ENCODE results near the gene NLGN4X.

NLGN4X gene

GRCh38 chrX:5976332-5976731, 252.3 kb downstream of the NLGN4X start:
- H3K4me3 ChIP-seq (ENCODE audit: low read depth, low read length), result no peak overlapping the region
- no peak overlapping the region for H3K27ac ChIP-seq
- no peak for TF ChIP-seq CTCF (IDR thresholded peaks at IDR 0.05; ENCODE audit: low read depth, low read length)
- peaks cover 32% of the 10 kb centered on the region for H3K27me3 ChIP-seq (ENCODE audit: insufficient read depth, low read depth, severe bottlenecking)
- no peaks in the 10 kb centered on the region for H3K9me3 ChIP-seq (ENCODE audit: severe bottlenecking)
- DNase-seq, result no peak
- no peaks in the 10 kb centered on the region for H3K36me3 ChIP-seq

- Histone ChIP-seq H3K27ac (no peak overlapping the region), H3K27me3 (ENCODE audit: insufficient read depth, low read depth, severe bottlenecking) (peaks cover 27% of the 10 kb centered on the region), H3K9me3 (ENCODE audit: severe bottlenecking) (no peaks in the 10 kb centered on the region), H3K36me3 (no peaks in the 10 kb centered on the region), H3K4me3 (ENCODE audit: low read depth, low read length) (no peak overlapping the region)
- no peak for DNase-seq
- TF ChIP-seq CTCF (IDR thresholded peaks at IDR 0.05; ENCODE audit: low read depth, low read length), result no peak
Observed at GRCh38 chrX:5971300-5971699, 257.4 kb downstream of the NLGN4X start.

- H3K9me3 ChIP-seq (ENCODE audit: severe bottlenecking), result no peaks in the 10 kb centered on the region
- H3K4me3 ChIP-seq (ENCODE audit: low read depth, low read length), result no peak overlapping the region
- no peak for DNase-seq
- H3K27me3 ChIP-seq (ENCODE audit: insufficient read depth, low read depth, severe bottlenecking), result peaks cover 20% of the 10 kb centered on the region
- no peaks in the 10 kb centered on the region for H3K36me3 ChIP-seq
- no peak overlapping the region for H3K27ac ChIP-seq
- TF ChIP-seq CTCF (IDR thresholded peaks at IDR 0.05; ENCODE audit: low read depth, low read length), result no peak
Observed at GRCh38 chrX:5965406-5965805, 263.3 kb downstream of the NLGN4X start.

GRCh38 chrX:5959286-5959685, 269.4 kb downstream of the NLGN4X start:
- no peak overlapping the region for H3K4me3 ChIP-seq (ENCODE audit: low read depth, low read length)
- H3K27me3 ChIP-seq (ENCODE audit: insufficient read depth, low read depth, severe bottlenecking), result peaks cover 32% of the 10 kb centered on the region
- no peak for DNase-seq
- TF ChIP-seq CTCF (IDR thresholded peaks at IDR 0.05; ENCODE audit: low read depth, low read length), result no peak
- no peaks in the 10 kb centered on the region for H3K36me3 ChIP-seq
- no peak overlapping the region for H3K27ac ChIP-seq
- H3K9me3 ChIP-seq (ENCODE audit: severe bottlenecking), result no peaks in the 10 kb centered on the region

- Histone ChIP-seq H3K9me3 (ENCODE audit: severe bottlenecking) (no peaks in the 10 kb centered on the region), H3K27ac (no peak overlapping the region), H3K27me3 (ENCODE audit: insufficient read depth, low read depth, severe bottlenecking) (peaks cover 32% of the 10 kb centered on the region), H3K4me3 (ENCODE audit: low read depth, low read length) (no peak overlapping the region), H3K36me3 (no peaks in the 10 kb centered on the region)
- no peak for TF ChIP-seq CTCF (IDR thresholded peaks at IDR 0.05; ENCODE audit: low read depth, low read length)
- no peak for DNase-seq
Observed at GRCh38 chrX:5958523-5958922, 270.1 kb downstream of the NLGN4X start.

- TF ChIP-seq CTCF (IDR thresholded peaks at IDR 0.05; ENCODE audit: low read depth, low read length), result no peak
- H3K4me3 ChIP-seq (ENCODE audit: low read depth, low read length), result no peak overlapping the region
- H3K27ac ChIP-seq, result no peak overlapping the region
Observed at GRCh38 chrX:5957506-5957905, 271.2 kb downstream of the NLGN4X start.

More at GRCh38 chrX:5957506-5957905, 271.2 kb downstream of the NLGN4X start:
- DNase-seq, result no peak
- H3K9me3 ChIP-seq (ENCODE audit: severe bottlenecking), result no peaks in the 10 kb centered on the region
- peaks cover 27% of the 10 kb centered on the region for H3K27me3 ChIP-seq (ENCODE audit: insufficient read depth, low read depth, severe bottlenecking)
- no peaks in the 10 kb centered on the region for H3K36me3 ChIP-seq

All from WERI-Rb-1 (cell line).